HG03045 (cell line): Measurements from ENCODE around the gene DAZL.
"Not testable (repeated sequence)": the region's sequence is repeated elsewhere in the genome, so short reads cannot be mapped to it uniquely, and the experiment has no call there.

Experiments
- ATAC-seq: cut with Tn5 transposase; IDR thresholded peaks from one replicate; pipeline ENCODE4 v1.9.1; 2021; ENCODE audit warnings: mild to moderate bottlenecking, moderate library complexity; ENCODE audit not compliant: unreplicated experiment

DAZL gene

GRCh38 chr3:16604887-16605602, at the start of gene DAZL:
Gene DAZL, minus strand, starts transcription at chr3:16605423. Its CDS starts 218 bp downstream, at chr3:16605205.
- ATAC-seq, result no peak

GRCh38 chr3:16654976-16655375, 49.8 kb upstream of the DAZL start:
- ATAC-seq, result no peak

GRCh38 chr3:16653712-16654111, 48.5 kb upstream of the DAZL start:
- ATAC-seq, result no peak

- ATAC-seq, result no peak
Measured at GRCh38 chr3:16647668-16648067, 42.4 kb upstream of the DAZL start.

- ATAC-seq, result no peak
Measured at GRCh38 chr3:16639806-16640205, 34.6 kb upstream of the DAZL start.

GRCh38 chr3:16633948-16634347, 28.7 kb upstream of the DAZL start:
- ATAC-seq, result no peak

- ATAC-seq, result no peak
Measured at GRCh38 chr3:16632395-16632794, 27.2 kb upstream of the DAZL start.

GRCh38 chr3:16618721-16619120, 13.5 kb upstream of the DAZL start:
- ATAC-seq, result no peak

GRCh38 chr3:16617155-16617554, 11.9 kb upstream of the DAZL start:
- not testable (repeated sequence) for ATAC-seq

- no peak for ATAC-seq
Measured at GRCh38 chr3:16616083-16616482, 10.9 kb upstream of the DAZL start.

- no peak for ATAC-seq
Measured at GRCh38 chr3:16614033-16615031, 9.1 kb upstream of the DAZL start.

GRCh38 chr3:16609927-16610580, 4.8 kb upstream of the DAZL start:
- ATAC-seq, result no peak

- ATAC-seq, result no peak
Measured at GRCh38 chr3:16608816-16609215, 3.6 kb upstream of the DAZL start.

GRCh38 chr3:16607718-16608117, 2.5 kb upstream of the DAZL start:
- ATAC-seq, result no peak

- ATAC-seq, result no peak
Measured at GRCh38 chr3:16606398-16606797, 1.2 kb upstream of the DAZL start.

GRCh38 chr3:16605966-16606365, 743 bp upstream of the DAZL start:
- ATAC-seq, result no peak

- ATAC-seq, result no peak
Measured at GRCh38 chr3:16604433-16604832, 790 bp downstream of the DAZL start.

GRCh38 chr3:16601537-16602005, 3.7 kb downstream of the DAZL start:
- ATAC-seq, result no peak

GRCh38 chr3:16600780-16601536, 4.3 kb downstream of the DAZL start:
- ATAC-seq, result no peak

- ATAC-seq, result no peak
Measured at GRCh38 chr3:16599694-16600093, 5.5 kb downstream of the DAZL start.
